HG03159 (cell line): ENCODE data around the gene SUSD5.
"Not testable (repeated sequence)": the region's sequence is repeated elsewhere in the genome, so short reads cannot be mapped to it uniquely, and the experiment has no call there.

Source experiments
- ATAC-seq: cut with Tn5 transposase; IDR thresholded peaks from one replicate; pipeline ENCODE4 v1.9.1; 2021; ENCODE audit warnings: mild to moderate bottlenecking, moderate library complexity; ENCODE audit not compliant: unreplicated experiment

The SUSD5 gene

GRCh38 chr3:33196538-33196937, 22.1 kb downstream of the SUSD5 start:
- no peak for ATAC-seq

DNA sequence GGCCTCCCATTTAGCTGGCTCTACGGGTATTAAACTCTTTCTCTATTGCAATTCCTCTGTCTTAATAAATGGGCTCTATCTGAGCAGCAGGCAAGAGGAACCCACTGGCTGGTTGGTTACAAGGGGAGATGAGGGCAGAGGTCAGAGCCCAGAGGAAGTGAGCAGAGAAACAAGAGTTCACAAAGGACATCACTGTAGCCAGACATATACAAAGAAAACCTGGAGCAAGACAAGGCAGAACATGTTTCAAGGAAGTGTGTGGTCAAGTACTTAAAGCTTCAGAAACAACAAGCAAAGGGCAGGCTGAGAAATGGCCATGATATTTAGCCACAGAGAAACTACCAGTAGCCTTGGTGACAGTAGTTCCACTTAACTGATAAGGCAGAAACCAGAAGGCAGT, 24.3 kb downstream of the SUSD5 start:
- no peak for ATAC-seq

- ATAC-seq: no peak
Measured at GRCh38 chr3:33187368-33187634, 31.3 kb downstream of the SUSD5 start.

DNA sequence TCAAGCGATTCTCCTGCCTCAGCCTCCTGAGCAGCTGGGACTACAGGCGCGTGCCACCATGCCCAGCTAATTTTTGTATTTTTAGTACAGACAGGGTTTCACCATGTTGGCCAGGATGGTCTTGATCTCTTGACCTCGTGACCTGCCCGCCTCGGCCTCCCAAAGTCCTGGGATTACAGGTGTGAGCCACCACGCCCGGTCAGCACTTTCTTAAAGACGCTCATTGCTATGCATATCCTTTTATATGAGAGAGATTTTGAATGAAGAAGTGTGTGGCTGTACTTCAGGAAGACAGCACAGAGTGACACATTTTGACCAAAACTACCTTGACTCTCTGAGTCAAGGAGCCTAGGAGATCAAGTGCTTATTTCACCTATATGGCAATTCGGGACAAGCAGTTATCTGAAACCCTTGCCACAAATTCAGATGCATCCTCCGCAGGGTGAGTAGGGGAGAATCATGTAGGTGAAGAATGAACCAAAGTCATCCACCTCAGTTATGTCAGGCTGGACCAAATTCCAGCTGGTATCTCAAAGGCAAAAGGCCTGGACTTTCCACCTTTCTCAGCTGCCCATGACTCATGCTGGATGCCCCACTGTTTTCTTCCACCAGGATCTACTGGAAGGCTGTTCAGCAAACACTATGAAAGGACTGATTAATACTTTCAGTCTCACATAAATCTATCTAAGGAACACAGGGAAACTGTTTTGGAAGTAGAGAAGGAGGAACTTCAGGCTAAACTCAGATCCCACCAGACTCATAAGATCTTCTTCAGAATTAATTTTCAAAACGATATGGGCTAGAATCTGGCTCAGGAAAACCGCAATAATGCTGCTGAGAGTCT, 31.9 kb downstream of the SUSD5 start:
- ATAC-seq: no peak

- no peak for ATAC-seq
Measured at GRCh38 chr3:33184863-33185262, 33.7 kb downstream of the SUSD5 start.

DNA sequence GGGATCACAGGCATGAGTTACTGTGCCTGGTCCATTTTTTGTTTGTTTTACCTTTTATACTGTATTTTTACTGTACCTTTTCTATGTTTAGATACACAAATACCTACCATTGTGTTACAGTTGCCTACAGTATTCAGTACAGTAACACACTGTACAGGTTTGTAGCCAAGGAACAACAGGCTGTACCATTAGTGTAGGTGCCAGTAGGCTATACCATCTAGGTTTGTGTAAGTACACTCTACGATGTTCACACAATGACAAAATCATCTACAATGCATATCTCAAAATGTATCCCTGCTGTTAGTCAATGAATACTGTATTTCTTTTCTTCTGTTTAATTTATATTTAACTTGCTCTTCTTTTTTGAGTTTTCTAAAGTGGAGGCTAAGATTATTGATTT, 37.0 kb downstream of the SUSD5 start:
- not testable (repeated sequence) for ATAC-seq

- ATAC-seq: no peak
Measured at GRCh38 chr3:33181229-33181628, 37.4 kb downstream of the SUSD5 start.

DNA sequence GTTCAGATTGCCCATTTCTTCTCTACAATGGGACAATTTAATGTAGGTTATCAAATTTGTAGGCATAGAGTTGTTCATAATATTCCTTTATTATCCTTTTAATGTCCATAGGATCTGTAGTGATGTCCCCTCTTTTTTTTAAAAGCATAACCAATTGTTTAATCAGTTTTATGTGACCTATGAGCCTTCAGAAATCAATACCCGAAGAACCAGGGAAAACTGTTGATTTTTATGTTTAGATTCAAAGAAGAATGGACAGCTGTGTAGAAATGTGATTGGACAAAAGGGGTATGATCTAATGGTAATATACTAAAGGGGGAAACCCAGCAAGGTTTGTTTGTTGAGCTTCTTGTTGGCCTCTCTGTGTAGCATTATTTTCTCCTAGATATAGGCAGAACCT, 39.5 kb downstream of the SUSD5 start:
- ATAC-seq: no peak

DNA sequence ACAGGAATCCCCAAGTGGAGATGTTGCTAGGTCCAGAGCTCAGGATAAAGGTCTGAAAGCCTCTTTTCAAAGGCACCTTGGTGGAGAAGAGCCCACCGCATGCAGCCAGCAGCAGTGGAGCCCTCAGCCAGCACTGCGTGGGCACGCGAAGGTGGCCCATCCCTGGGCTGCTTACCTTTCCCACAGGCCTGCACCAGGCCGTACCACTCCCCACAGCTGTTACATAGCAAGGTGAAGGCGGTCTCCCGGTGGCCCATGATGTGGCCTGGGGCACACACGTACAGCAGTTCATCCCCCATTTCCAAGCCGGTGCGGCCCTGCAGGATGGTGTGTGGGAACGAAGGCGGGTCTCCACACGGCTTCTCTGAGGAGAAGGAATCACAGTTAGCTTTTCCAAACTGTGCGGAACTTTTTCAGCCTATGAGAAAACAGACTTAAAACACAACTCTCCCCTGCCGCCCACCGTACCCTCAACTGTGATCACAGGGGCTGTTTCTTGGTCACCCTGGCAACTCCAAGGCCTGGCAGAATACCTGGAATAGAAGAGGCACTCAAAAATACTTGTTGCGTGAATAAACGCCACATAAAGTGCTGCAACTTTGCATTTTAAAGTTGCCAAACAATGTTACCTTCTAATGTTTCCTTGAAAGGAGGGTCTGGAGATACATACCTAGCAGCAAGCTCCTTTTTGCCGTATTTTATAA, 43.7 kb downstream of the SUSD5 start:
- ATAC-seq: no peak

DNA sequence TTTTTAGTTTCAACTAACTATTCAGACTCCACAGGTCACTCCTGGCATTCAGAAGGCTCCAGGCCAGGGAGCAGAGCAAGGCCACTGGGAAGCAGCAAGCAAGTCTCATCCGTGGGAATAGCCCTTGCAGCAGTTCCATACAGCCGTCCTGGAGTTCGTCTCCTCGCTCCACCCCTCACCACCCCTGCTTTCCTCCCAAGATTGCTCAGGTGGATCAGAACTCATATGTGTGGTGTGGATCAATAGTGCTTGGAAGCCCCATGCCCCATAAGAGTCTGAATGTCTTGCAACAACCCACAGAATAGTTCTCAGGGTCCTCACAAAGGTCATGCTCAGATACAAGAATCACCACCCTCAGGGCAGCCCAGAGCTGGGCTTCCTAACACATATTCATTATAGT, 44.5 kb downstream of the SUSD5 start:
- ATAC-seq: no peak

DNA sequence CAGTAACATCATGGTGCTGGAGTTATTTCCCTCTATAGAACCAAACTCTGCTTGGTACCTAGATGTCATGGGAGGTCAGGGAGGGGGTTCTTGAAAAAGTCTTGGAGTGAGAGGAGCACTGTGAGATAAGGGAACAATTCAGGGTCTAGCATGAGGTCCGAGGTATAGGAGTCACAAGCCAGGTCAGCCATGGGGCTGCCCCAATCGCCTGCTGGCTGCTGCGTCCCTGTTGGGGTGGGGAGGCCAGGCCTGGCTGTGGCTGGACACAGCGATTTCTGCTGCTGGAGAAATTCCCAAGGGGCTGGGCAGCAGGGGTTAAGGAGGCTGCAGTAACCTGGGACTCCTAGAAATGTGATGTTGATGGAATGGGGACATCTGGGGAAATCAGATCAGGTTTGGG, 44.9 kb downstream of the SUSD5 start:
- no peak for ATAC-seq

GRCh38 chr3:33173103-33173502, 45.5 kb downstream of the SUSD5 start:
- ATAC-seq: no peak

DNA sequence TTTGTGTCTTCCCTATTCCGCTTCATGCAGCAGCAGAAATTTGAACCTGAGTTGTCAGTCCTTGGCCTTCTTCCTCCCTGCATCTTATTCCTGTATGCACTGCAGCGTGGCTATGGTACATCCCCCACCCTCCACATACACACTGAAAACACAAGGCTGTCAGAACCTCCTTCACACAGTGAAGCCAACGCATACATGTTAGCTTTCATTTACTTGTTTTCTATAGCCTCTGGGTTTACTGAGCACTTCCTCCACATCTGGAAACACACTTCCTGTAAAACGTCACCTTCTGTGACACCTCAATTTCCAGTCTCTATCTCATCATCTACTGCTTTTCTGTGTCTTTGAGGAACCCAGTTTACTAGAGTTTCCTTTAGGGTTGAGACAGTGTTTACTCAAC, 47.0 kb downstream of the SUSD5 start:
- ATAC-seq: no peak

GRCh38 chr3:33170531-33170930, 48.1 kb downstream of the SUSD5 start:
- ATAC-seq: no peak

GRCh38 chr3:33167716-33168336, 50.8 kb downstream of the SUSD5 start:
- no peak for ATAC-seq

DNA sequence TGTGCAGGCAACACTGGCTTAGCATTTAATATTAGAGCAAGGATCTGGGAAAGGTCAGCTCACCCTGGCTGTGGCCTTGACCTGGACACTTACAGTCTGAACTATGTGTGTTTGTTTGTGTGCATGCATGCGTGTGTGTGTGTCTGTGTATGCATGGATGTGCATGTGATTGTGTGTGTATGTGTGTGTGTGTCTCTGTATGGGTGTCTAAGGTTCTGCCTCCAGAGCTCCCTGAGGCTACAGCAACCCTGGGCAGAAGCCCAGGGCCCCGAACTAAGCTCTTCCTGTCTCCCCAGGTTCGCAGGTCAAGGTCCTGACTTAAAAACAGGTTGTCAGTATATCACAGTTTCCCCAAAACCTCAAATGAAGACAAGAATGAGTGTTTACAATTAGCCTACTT, 51.3 kb downstream of the SUSD5 start:
- ATAC-seq: no peak

- no peak for ATAC-seq
Measured at GRCh38 chr3:33166095-33166494, 52.5 kb downstream of the SUSD5 start.

DNA sequence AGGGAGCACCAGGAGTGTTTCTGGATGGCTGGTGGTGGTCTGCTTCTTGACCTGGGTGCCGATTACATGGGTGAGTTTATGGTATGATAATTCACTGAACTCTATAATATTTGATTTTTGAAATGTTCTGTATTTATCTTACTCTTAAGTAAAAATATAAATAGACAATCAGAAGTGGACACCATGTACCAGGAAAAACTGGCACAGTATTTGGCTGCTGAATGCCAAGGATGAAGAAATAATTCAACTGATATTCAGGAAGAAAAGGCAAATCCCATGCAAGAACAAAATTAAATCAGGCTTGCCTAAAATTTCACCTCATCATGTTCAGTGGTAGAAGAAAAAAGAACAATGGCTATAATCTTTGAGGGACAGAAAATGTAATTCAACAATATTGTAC, 53.2 kb downstream of the SUSD5 start:
- no peak for ATAC-seq

DNA sequence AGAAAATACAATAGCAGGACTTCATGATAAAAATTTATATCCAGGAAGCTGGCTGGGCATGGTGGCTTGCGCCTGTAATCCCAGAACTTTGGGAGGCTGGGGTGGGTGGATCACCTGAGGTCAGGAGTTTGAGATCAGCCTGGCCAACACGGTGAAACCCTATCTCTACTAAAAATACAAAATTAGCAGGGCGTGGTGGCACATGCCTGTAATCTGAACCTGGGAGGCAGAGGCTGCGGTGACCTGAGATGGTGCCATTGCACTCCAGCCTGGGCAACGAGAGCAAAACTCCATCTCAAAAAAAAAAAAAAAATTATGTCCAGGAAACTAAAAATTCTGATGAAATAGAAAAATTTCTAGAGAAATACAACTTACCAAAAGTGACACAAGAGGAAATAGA, 56.0 kb downstream of the SUSD5 start:
- not testable (repeated sequence) for ATAC-seq

- ATAC-seq: no peak
Measured at GRCh38 chr3:33159981-33160380, 58.6 kb downstream of the SUSD5 start.

DNA sequence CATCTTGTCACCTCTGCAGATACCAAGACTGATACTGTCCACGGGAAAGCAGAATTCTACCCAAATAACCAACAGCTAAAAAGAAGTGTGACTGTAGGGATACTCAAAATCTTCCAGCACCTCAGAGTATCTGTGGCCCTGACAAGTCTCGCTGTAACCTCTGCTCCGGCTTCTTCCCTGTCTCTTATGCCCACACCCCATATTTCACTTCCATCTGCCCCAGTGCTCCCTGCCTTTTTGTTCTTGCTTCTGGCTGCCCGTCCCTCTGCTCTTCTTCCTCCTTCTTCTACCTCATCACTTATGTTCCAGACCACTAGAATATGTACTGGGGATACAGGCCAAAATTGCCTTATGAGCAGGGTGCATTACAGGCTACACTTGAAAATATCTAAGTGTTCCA, 59.4 kb downstream of the SUSD5 start:
- no peak for ATAC-seq

- ATAC-seq: no peak
Measured at GRCh38 chr3:33155301-33155700, 63.3 kb downstream of the SUSD5 start.
